KMS-11 (cell line): ENCODE data around the gene ZNF615.

Experiments
- H2AFZ ChIP-seq: fragments of 200-600 bp; sonication (generic); 2 replicates; pipeline ENCODE4 v1.6.1; 2016; ENCODE audit warnings: antibody characterized with exemption, mixed run types, low read depth
- H3K27ac ChIP-seq: fragments of 200-600 bp; sonication (generic); 2 replicates; pipeline ENCODE4 v1.6.1; 2016; ENCODE audit warnings: mild to moderate bottlenecking, mixed run types
- H3K27me3 ChIP-seq: fragments of 200-600 bp; sonication (generic); 2 replicates; pipeline ENCODE4 v1.6.1; 2017; ENCODE audit warnings: mild to moderate bottlenecking, low read depth, mixed run types, moderate library complexity; ENCODE audit not compliant: insufficient read depth
- H3K36me3 ChIP-seq: fragments of 200-600 bp; sonication (generic); 2 replicates; pipeline ENCODE4 v1.6.1; 2017; ENCODE audit warnings: mild to moderate bottlenecking, mixed run types; ENCODE audit not compliant: insufficient read depth
- H3K4me1 ChIP-seq: fragments of 200-600 bp; sonication (generic); 2 replicates; pipeline ENCODE4 v1.6.1; 2016; ENCODE audit warnings: mild to moderate bottlenecking, low read depth, mixed run types; ENCODE audit not compliant: poor library complexity, severe bottlenecking
- H3K4me2 ChIP-seq: fragments of 200-600 bp; sonication (generic); 2 replicates; pipeline ENCODE4 v1.7.0; 2016; ENCODE audit warnings: mild to moderate bottlenecking, mixed run types
- H3K4me3 ChIP-seq: fragments of 200-600 bp; sonication (generic); IDR thresholded peaks from 2 replicates; pipeline ENCODE4 v1.6.1; 2017; ENCODE audit warnings: low read depth, low read length, mixed read lengths; ENCODE audit not compliant: insufficient read depth
- H3K79me2 ChIP-seq: fragments of 200-600 bp; sonication (generic); 2 replicates; pipeline ENCODE4 v1.6.1; 2016; ENCODE audit warnings: low read depth, mixed run types; ENCODE audit not compliant: insufficient read depth
- H3K9ac ChIP-seq: fragments of 200-600 bp; sonication (generic); 2 replicates; pipeline ENCODE4 v1.6.1; 2016; ENCODE audit warnings: mild to moderate bottlenecking, mixed run types
- H4K20me1 ChIP-seq: fragments of 200-600 bp; sonication (generic); 2 replicates; pipeline ENCODE4 v1.6.1; 2016; ENCODE audit warnings: mild to moderate bottlenecking, mixed run types; ENCODE audit not compliant: insufficient read depth
- CTCF ChIP-seq: fragments of 200-600 bp; sonication (generic); conservative IDR thresholded peaks from 2 replicates; pipeline ENCODE4 v1.6.1; 2017; ENCODE audit warnings: low read depth, mild to moderate bottlenecking, antibody characterized with exemption, low read length, moderate library complexity, mixed read lengths

Gene ZNF615

GRCh38 chr19:51948975-51949374, 59.0 kb downstream of the ZNF615 start:
- no peaks in the 10 kb centered on the region for H4K20me1 ChIP-seq
- no peaks in the 10 kb centered on the region for H3K36me3 ChIP-seq
- no peak overlapping the region for H3K27ac ChIP-seq
- H2AFZ ChIP-seq, result no peak overlapping the region
- H3K9ac ChIP-seq, result no peak overlapping the region
- no peaks in the 10 kb centered on the region for H3K79me2 ChIP-seq
- H3K4me3 ChIP-seq, result no peak overlapping the region
- no peaks in the 10 kb centered on the region for H3K4me1 ChIP-seq
- H3K27me3 ChIP-seq, result no peaks in the 10 kb centered on the region
- TF ChIP-seq CTCF, result no peak
- H3K4me2 ChIP-seq, result no peak overlapping the region

DNA sequence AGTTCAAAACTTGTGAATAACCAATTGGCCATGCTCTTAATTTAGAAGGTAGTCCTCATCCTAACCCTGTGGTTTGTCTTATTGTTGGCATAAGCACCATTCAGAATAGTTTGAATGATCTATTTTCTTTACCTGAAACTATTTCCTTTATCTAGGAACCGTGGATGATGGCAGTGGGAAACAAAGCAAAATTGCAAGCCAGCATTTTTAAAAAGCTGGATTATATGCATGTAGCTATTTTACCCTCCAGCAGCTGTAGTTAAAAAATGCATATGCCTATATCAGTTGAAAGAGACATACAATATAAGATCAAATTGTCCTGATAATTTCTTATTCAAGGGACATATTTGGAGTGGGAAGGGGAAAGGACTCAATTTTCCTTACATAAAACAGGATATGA, 61.4 kb downstream of the ZNF615 start:
- Histone ChIP-seq H3K9ac (no peak overlapping the region), H3K27ac (no peak overlapping the region), H3K79me2 (no peaks in the 10 kb centered on the region), H2AFZ (no peak overlapping the region), H3K4me2 (no peak overlapping the region), H3K27me3 (no peaks in the 10 kb centered on the region), H3K36me3 (no peaks in the 10 kb centered on the region), H3K4me1 (no peaks in the 10 kb centered on the region), H4K20me1 (no peaks in the 10 kb centered on the region), H3K4me3 (no peak overlapping the region)
- no peak for TF ChIP-seq CTCF

DNA sequence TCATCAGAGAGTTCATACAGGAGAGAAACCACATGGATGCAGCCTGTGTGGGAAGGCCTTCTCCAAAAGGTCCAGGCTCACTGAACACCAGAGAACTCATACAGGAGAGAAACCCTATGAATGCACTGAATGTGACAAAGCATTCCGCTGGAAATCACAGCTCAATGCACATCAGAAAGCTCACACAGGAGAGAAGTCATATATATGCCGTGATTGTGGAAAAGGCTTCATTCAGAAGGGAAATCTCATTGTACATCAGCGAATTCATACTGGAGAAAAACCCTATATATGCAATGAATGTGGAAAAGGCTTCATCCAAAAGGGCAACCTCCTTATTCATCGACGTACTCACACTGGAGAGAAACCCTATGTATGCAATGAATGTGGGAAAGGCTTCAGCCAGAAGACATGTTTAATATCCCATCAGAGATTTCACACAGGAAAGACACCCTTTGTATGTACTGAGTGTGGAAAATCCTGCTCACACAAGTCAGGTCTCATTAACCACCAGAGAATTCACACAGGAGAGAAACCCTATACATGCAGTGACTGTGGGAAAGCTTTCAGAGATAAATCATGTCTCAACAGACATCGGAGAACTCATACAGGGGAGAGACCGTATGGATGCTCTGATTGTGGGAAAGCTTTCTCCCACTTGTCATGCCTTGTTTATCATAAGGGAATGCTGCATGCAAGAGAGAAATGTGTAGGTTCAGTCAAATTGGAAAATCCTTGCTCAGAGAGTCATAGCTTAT, 63.0 kb downstream of the ZNF615 start:
- no peak overlapping the region for H2AFZ ChIP-seq
- H3K36me3 ChIP-seq, result no peaks in the 10 kb centered on the region
- no peak overlapping the region for H3K4me2 ChIP-seq
- no peaks in the 10 kb centered on the region for H3K4me1 ChIP-seq
- no peaks in the 10 kb centered on the region for H3K79me2 ChIP-seq
- no peak overlapping the region for H3K9ac ChIP-seq
- no peaks in the 10 kb centered on the region for H4K20me1 ChIP-seq
- no peaks in the 10 kb centered on the region for H3K27me3 ChIP-seq
- no peak for TF ChIP-seq CTCF
- H3K4me3 ChIP-seq, result no peak overlapping the region
- H3K27ac ChIP-seq, result no peak overlapping the region
